SK-N-MC (cell line): Measurements from ENCODE around the gene DCLK1.

Experiments
- EZH2 ChIP-seq: fragments of 200-600 bp; sonication (generic); IDR thresholded peaks from one replicate; pipeline ENCODE4 v1.6.1; 2017; ENCODE audit warnings: antibody characterized with exemption
- FOXP2 ChIP-seq: optimal IDR thresholded peaks from 2 replicates; pipeline ENCODE3; 2011; ENCODE audit warnings: mild to moderate bottlenecking, moderate library complexity; ENCODE audit not compliant: insufficient read depth; ENCODE audit errors: extremely low read length, control extremely low read depth
- POLR2AphosphoS5 ChIP-seq: IDR thresholded peaks from 2 replicates; pipeline ENCODE4 v1.6.1; 2012; ENCODE audit warnings: mild to moderate bottlenecking, low read depth, low read length, borderline replicate concordance

GRCh38 chr13:35720290-35720689 lies 410.9 kb downstream of the DCLK1 start:
- no peak for TF ChIP-seq EZH2
- no peak for TF ChIP-seq POLR2AphosphoS5
- TF ChIP-seq FOXP2: no peak
